Measurements from ENCODE around the gene FBN2.

Gene FBN2

GRCh38 chr5:128305341-128305740 lies 232.7 kb downstream of the FBN2 start:
- Histone ChIP-seq H2BK15ac (ENCODE audit: low read length) (no peak overlapping the region), H3K36me3 (replicated peaks in 1 of 2; ENCODE audit: control insufficient read depth in 2 of 2, insufficient read depth in 2 of 2, low read length in 2 of 2) (peaks cover 19 to 96% of the 10 kb centered on the region in 2 donors)

DNA sequence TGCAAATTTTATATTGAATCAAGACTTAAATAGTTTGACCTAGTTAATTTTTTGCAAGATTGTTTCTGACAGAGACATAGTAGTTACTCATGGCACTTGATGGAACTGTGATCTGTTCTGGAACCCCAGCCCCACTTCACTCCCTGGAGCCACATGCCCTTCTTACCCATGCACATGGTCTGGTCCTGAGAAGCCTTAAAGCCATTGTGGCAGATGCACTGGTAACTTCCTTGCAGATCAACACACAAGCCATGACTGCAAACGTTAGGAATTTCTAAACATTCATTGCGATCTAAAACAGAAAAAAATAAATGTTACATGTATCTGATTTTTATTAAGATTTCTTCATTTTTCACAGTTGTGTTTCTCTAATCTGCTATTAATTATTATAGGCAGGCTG lies 233.3 kb downstream of the FBN2 start:
- no peak overlapping the region for H2BK12ac ChIP-seq (ENCODE audit: low read length)
- H3K4me1 ChIP-seq (ENCODE audit: control insufficient read depth in 2 of 2, insufficient read depth in 1 of 2, low read depth in 1 of 2, low read length in 2 of 2): peaks cover 0 to under 1% of the 10 kb centered on the region in 2 donors
- H3K9me3 ChIP-seq (replicated peaks in 1 of 2; ENCODE audit: control insufficient read depth in 2 of 2, insufficient read depth in 1 of 2, low read depth in 1 of 2, low read length in 2 of 2): peaks cover 2 to 6% of the 10 kb centered on the region in 2 donors
- no peak overlapping the region for H3K14ac ChIP-seq (ENCODE audit: low read length)
- no peak overlapping the region for H3K4me3 ChIP-seq (ENCODE audit: low read length in 2 of 2)
- H3K18ac ChIP-seq (ENCODE audit: low read length): no peak overlapping the region
- no peak overlapping the region for H2BK5ac ChIP-seq (ENCODE audit: low read length)
- no peak overlapping the region for H3K23ac ChIP-seq (ENCODE audit: low read depth, low read length, poor library complexity)
- H3K4ac ChIP-seq (ENCODE audit: low read length): no peak overlapping the region
- H3K9ac ChIP-seq (ENCODE audit: low read depth, low read length, poor library complexity): no peak overlapping the region
- H2AK5ac ChIP-seq (ENCODE audit: low read depth, low read length): no peak overlapping the region
- no peak for DNase-seq (ENCODE audit: low spot score)
- H3K4me2 ChIP-seq (ENCODE audit: insufficient read depth, low read length, poor library complexity, severe bottlenecking): no peak overlapping the region
- H2AFZ ChIP-seq (ENCODE audit: low read length): no peak overlapping the region
- no peak overlapping the region for H3K27ac ChIP-seq (replicated peaks; ENCODE audit: low read length)
- no peak overlapping the region for H2BK15ac ChIP-seq (ENCODE audit: low read length)
- H3K27me3 ChIP-seq (ENCODE audit: control insufficient read depth in 3 of 3, insufficient read depth in 3 of 3, low read depth in 1 of 3, low read length in 3 of 3): no peaks in the 10 kb centered on the region
- H4K8ac ChIP-seq (ENCODE audit: low read depth, low read length): no peak overlapping the region
- H3K79me1 ChIP-seq (ENCODE audit: low read depth, low read length): no peaks in the 10 kb centered on the region
- no CpG with 5 or more reads among the region's 2 CpGs for WGBS, 2 donors (ENCODE audit: extremely low coverage in 2 of 2, insufficient read length in 2 of 2, insufficient replicate concordance in 1 of 2)
- no peak overlapping the region for H2BK120ac ChIP-seq (ENCODE audit: low read depth, low read length)
- H4K91ac ChIP-seq (ENCODE audit: low read depth, low read length, poor library complexity): no peak overlapping the region
- peaks cover 20 to 96% of the 10 kb centered on the region in 2 donors for H3K36me3 ChIP-seq (replicated peaks in 1 of 2; ENCODE audit: control insufficient read depth in 2 of 2, insufficient read depth in 2 of 2, low read length in 2 of 2)

More at GRCh38 chr5:128305341-128305740, 232.7 kb downstream of the FBN2 start:
- no peak overlapping the region for H3K14ac ChIP-seq (ENCODE audit: low read length)
- H2BK120ac ChIP-seq (ENCODE audit: low read depth, low read length): no peak overlapping the region
- H3K4me1 ChIP-seq (ENCODE audit: control insufficient read depth in 2 of 2, insufficient read depth in 1 of 2, low read depth in 1 of 2, low read length in 2 of 2): peaks cover 0 to 2% of the 10 kb centered on the region in 2 donors
- H2BK12ac ChIP-seq (ENCODE audit: low read length): no peak overlapping the region
- H3K4me3 ChIP-seq (ENCODE audit: low read length in 2 of 2): no peak overlapping the region
- DNase-seq (ENCODE audit: low spot score): no peak
- H3K27me3 ChIP-seq (ENCODE audit: control insufficient read depth in 3 of 3, insufficient read depth in 3 of 3, low read depth in 1 of 3, low read length in 3 of 3): no peaks in the 10 kb centered on the region
- no peak overlapping the region for H3K4ac ChIP-seq (ENCODE audit: low read length)
- WGBS, 2 donors (ENCODE audit: extremely low coverage in 2 of 2, insufficient read length in 2 of 2, insufficient replicate concordance in 1 of 2): no CpG with 5 or more reads among the region's 5 CpGs
- no peak overlapping the region for H4K8ac ChIP-seq (ENCODE audit: low read depth, low read length)
- no peak overlapping the region for H4K91ac ChIP-seq (ENCODE audit: low read depth, low read length, poor library complexity)
- H3K79me1 ChIP-seq (ENCODE audit: low read depth, low read length): no peaks in the 10 kb centered on the region
- no peak overlapping the region for H2AK5ac ChIP-seq (ENCODE audit: low read depth, low read length)
- H3K23ac ChIP-seq (ENCODE audit: low read depth, low read length, poor library complexity): no peak overlapping the region
- H3K4me2 ChIP-seq (ENCODE audit: insufficient read depth, low read length, poor library complexity, severe bottlenecking): no peak overlapping the region
- H2AFZ ChIP-seq (ENCODE audit: low read length): no peak overlapping the region
- no peak overlapping the region for H2BK5ac ChIP-seq (ENCODE audit: low read length)
- H3K9ac ChIP-seq (ENCODE audit: low read depth, low read length, poor library complexity): no peak overlapping the region
- H3K9me3 ChIP-seq (replicated peaks in 1 of 2; ENCODE audit: control insufficient read depth in 2 of 2, insufficient read depth in 1 of 2, low read depth in 1 of 2, low read length in 2 of 2): peaks cover 0 to under 1% of the 10 kb centered on the region in 2 donors
- no peak overlapping the region for H3K18ac ChIP-seq (ENCODE audit: low read length)
- H3K27ac ChIP-seq (replicated peaks; ENCODE audit: low read length): no peak overlapping the region

DNA sequence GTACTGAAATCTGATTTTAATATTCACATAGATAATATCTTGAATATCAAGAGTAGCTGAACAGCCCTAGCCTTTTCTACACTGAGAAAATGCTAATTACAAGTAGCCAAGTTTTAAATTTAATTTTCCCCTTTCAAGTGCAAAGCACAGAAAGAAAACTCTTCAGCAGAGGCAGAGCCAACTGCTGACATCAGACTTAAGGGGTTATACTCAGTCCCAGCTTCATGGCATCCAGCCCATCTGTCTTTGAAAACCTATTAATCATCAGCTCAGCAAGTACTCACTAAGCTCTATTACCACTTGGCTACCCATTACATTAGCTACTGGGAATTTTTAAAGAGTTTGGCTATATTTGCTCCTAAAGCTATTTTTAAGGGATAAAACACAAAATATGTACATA lies 234.0 kb downstream of the FBN2 start:
- Histone ChIP-seq H4K8ac (ENCODE audit: low read depth, low read length) (no peak overlapping the region), H3K4me3 (ENCODE audit: low read length in 2 of 2) (no peak overlapping the region), H2BK5ac (ENCODE audit: low read length) (no peak overlapping the region), H3K4me1 (ENCODE audit: control insufficient read depth in 2 of 2, insufficient read depth in 1 of 2, low read depth in 1 of 2, low read length in 2 of 2) (no peaks in the 10 kb centered on the region), H3K4me2 (ENCODE audit: insufficient read depth, low read length, poor library complexity, severe bottlenecking) (no peak overlapping the region), H3K79me1 (ENCODE audit: low read depth, low read length) (no peaks in the 10 kb centered on the region), H3K4ac (ENCODE audit: low read length) (no peak overlapping the region), H3K27me3 (ENCODE audit: control insufficient read depth in 3 of 3, insufficient read depth in 3 of 3, low read depth in 1 of 3, low read length in 3 of 3) (no peaks in the 10 kb centered on the region), H4K91ac (ENCODE audit: low read depth, low read length, poor library complexity) (no peak overlapping the region), H2BK15ac (ENCODE audit: low read length) (no peak overlapping the region), H2AFZ (ENCODE audit: low read length) (no peak overlapping the region), H3K9me3 (replicated peaks in 1 of 2; ENCODE audit: control insufficient read depth in 2 of 2, insufficient read depth in 1 of 2, low read depth in 1 of 2, low read length in 2 of 2) (peaks cover 2 to 11% of the 10 kb centered on the region in 2 donors), H2BK12ac (ENCODE audit: low read length) (no peak overlapping the region), H3K9ac (ENCODE audit: low read depth, low read length, poor library complexity) (no peak overlapping the region), H2AK5ac (ENCODE audit: low read depth, low read length) (no peak overlapping the region), H3K23ac (ENCODE audit: low read depth, low read length, poor library complexity) (no peak overlapping the region), H3K27ac (replicated peaks; ENCODE audit: low read length) (no peak overlapping the region), H3K36me3 (replicated peaks in 1 of 2; ENCODE audit: control insufficient read depth in 2 of 2, insufficient read depth in 2 of 2, low read length in 2 of 2) (peaks cover 18 to 97% of the 10 kb centered on the region in 2 donors), H3K14ac (ENCODE audit: low read length) (no peak overlapping the region), H2BK120ac (ENCODE audit: low read depth, low read length) (no peak overlapping the region), H3K18ac (ENCODE audit: low read length) (no peak overlapping the region)
- no peak for DNase-seq (ENCODE audit: low spot score)

- Histone ChIP-seq H3K4ac (ENCODE audit: low read length) (no peak overlapping the region), H2AFZ (ENCODE audit: low read length) (no peak overlapping the region), H3K4me1 (ENCODE audit: control insufficient read depth in 2 of 2, insufficient read depth in 1 of 2, low read depth in 1 of 2, low read length in 2 of 2) (no peaks in the 10 kb centered on the region), H4K8ac (ENCODE audit: low read depth, low read length) (no peak overlapping the region), H3K14ac (ENCODE audit: low read length) (no peak overlapping the region), H2BK12ac (ENCODE audit: low read length) (no peak overlapping the region), H3K79me1 (ENCODE audit: low read depth, low read length) (no peaks in the 10 kb centered on the region), H3K27ac (replicated peaks; ENCODE audit: low read length) (no peak overlapping the region), H3K36me3 (replicated peaks in 1 of 2; ENCODE audit: control insufficient read depth in 2 of 2, insufficient read depth in 2 of 2, low read length in 2 of 2) (peaks cover 16 to 92% of the 10 kb centered on the region in 2 donors), H2BK15ac (ENCODE audit: low read length) (no peak overlapping the region), H3K9me3 (replicated peaks in 1 of 2; ENCODE audit: control insufficient read depth in 2 of 2, insufficient read depth in 1 of 2, low read depth in 1 of 2, low read length in 2 of 2) (peaks cover 2 to 11% of the 10 kb centered on the region in 2 donors), H3K18ac (ENCODE audit: low read length) (no peak overlapping the region), H3K27me3 (ENCODE audit: control insufficient read depth in 3 of 3, insufficient read depth in 3 of 3, low read depth in 1 of 3, low read length in 3 of 3) (no peaks in the 10 kb centered on the region), H3K4me2 (ENCODE audit: insufficient read depth, low read length, poor library complexity, severe bottlenecking) (no peak overlapping the region), H2BK120ac (ENCODE audit: low read depth, low read length) (no peak overlapping the region), H2BK5ac (ENCODE audit: low read length) (no peak overlapping the region), H2AK5ac (ENCODE audit: low read depth, low read length) (no peak overlapping the region), H3K23ac (ENCODE audit: low read depth, low read length, poor library complexity) (no peak overlapping the region), H3K4me3 (ENCODE audit: low read length in 2 of 2) (no peak overlapping the region), H3K9ac (ENCODE audit: low read depth, low read length, poor library complexity) (no peak overlapping the region), H4K91ac (ENCODE audit: low read depth, low read length, poor library complexity) (no peak overlapping the region)
- WGBS, 2 donors (ENCODE audit: extremely low coverage in 2 of 2, insufficient read length in 2 of 2, insufficient replicate concordance in 1 of 2): no CpG with 5 or more reads among the region's 1 CpG
- DNase-seq (ENCODE audit: low spot score): no peak
Measured at GRCh38 chr5:128303593-128303992, 234.5 kb downstream of the FBN2 start.

All from neuronal stem cell (in vitro differentiated cells).